Stimulated activated CD4-positive, alpha-beta T cell treated with anti-CD3 and anti-CD28 coated beads, Interleukin-15, amount 100 ng/mL, for 24 hours (primary cell): ENCODE data around the gene CYP4A11.
"Not testable (repeated sequence)": the region's sequence is repeated elsewhere in the genome, so short reads cannot be mapped to it uniquely, and the experiment has no call there.

Source experiments
- DNase-seq: peaks from one replicate; pipeline ENCODE4 v3.0.0-alpha.2; 2020

The CYP4A11 gene

GRCh38 chr1:46941135-46941694 is at the start of gene CYP4A11:
CYP4A11 (minus strand) TSS chr1:46941476; CDS start chr1:46941433, 43 bp downstream.
- DNase-seq = no peak

GRCh38 chr1:46990541-46990940 is 49.3 kb upstream of the CYP4A11 start:
- not testable (repeated sequence) for DNase-seq

GRCh38 chr1:46983830-46984586 is 42.7 kb upstream of the CYP4A11 start:
- DNase-seq = no peak

- no peak for DNase-seq
These were observed 42.0 kb upstream of the CYP4A11 start for GRCh38 chr1:46983166-46983829.

- DNase-seq = no peak
These were observed 27.8 kb upstream of the CYP4A11 start for GRCh38 chr1:46969014-46969619.

- not testable (repeated sequence) for DNase-seq
These were observed 21.0 kb upstream of the CYP4A11 start for GRCh38 chr1:46962272-46962671.

- DNase-seq = no peak
These were observed 19.9 kb upstream of the CYP4A11 start for GRCh38 chr1:46961066-46961758.

- no peak for DNase-seq
These were observed 19.0 kb upstream of the CYP4A11 start for GRCh38 chr1:46960250-46960649.

- DNase-seq = not testable (repeated sequence)
These were observed 13.8 kb upstream of the CYP4A11 start for GRCh38 chr1:46955116-46955515.

GRCh38 chr1:46953847-46954246 is 12.6 kb upstream of the CYP4A11 start:
- not testable (repeated sequence) for DNase-seq

GRCh38 chr1:46949417-46949666 is 8.1 kb upstream of the CYP4A11 start:
- not testable (repeated sequence) for DNase-seq

- no peak for DNase-seq
These were observed 7.5 kb upstream of the CYP4A11 start for GRCh38 chr1:46948629-46949416.

- DNase-seq = not testable (repeated sequence)
These were observed 6.4 kb upstream of the CYP4A11 start for GRCh38 chr1:46947706-46948105.

- no peak for DNase-seq
These were observed 810 bp upstream of the CYP4A11 start for GRCh38 chr1:46942086-46942485.

- DNase-seq = no peak
These were observed 969 bp downstream of the CYP4A11 start for GRCh38 chr1:46940307-46940706.

- no peak for DNase-seq
These were observed 4.0 kb downstream of the CYP4A11 start for GRCh38 chr1:46937270-46937669.

- no peak for DNase-seq
These were observed 4.5 kb downstream of the CYP4A11 start for GRCh38 chr1:46936788-46937187.

- not testable (repeated sequence) for DNase-seq
These were observed 6.4 kb downstream of the CYP4A11 start for GRCh38 chr1:46934852-46935251.

GRCh38 chr1:46932020-46932419 is 9.3 kb downstream of the CYP4A11 start:
- not testable (repeated sequence) for DNase-seq

GRCh38 chr1:46931151-46931550 is 10.1 kb downstream of the CYP4A11 start:
- no peak for DNase-seq

- no peak for DNase-seq
These were observed 13.9 kb downstream of the CYP4A11 start for GRCh38 chr1:46927249-46927835.

- DNase-seq = no peak
These were observed 30.5 kb downstream of the CYP4A11 start for GRCh38 chr1:46910790-46911189.
